ENCODE measurements around the gene VAV3.

The VAV3 gene

GRCh38 chr1:107575226-107575625, 389.8 kb downstream of the VAV3 start:
- DNase-seq (ENCODE audit: low spot score): no peak

- no peak for DNase-seq (ENCODE audit: low spot score)
Observed at GRCh38 chr1:107574044-107574443, 390.9 kb downstream of the VAV3 start.

- DNase-seq (ENCODE audit: low spot score): no peak
Observed at GRCh38 chr1:107572674-107573211, 392.2 kb downstream of the VAV3 start.

GRCh38 chr1:107570768-107571167, 394.2 kb downstream of the VAV3 start:
- DNase-seq (ENCODE audit: low spot score): no peak

- DNase-seq (ENCODE audit: low spot score): no peak
Observed at GRCh38 chr1:107563441-107563840, 401.5 kb downstream of the VAV3 start.

- no peak for DNase-seq (ENCODE audit: low spot score)
Observed at GRCh38 chr1:107559881-107560280, 405.1 kb downstream of the VAV3 start.

GRCh38 chr1:107557095-107557494, 407.9 kb downstream of the VAV3 start:
- no peak for DNase-seq (ENCODE audit: low spot score)

GRCh38 chr1:107555578-107555977, 409.4 kb downstream of the VAV3 start:
- DNase-seq (ENCODE audit: low spot score): no peak

GRCh38 chr1:107552781-107553180, 412.2 kb downstream of the VAV3 start:
- no peak for DNase-seq (ENCODE audit: low spot score)

GRCh38 chr1:107551456-107551855, 413.5 kb downstream of the VAV3 start:
- no peak for DNase-seq (ENCODE audit: low spot score)

- DNase-seq (ENCODE audit: low spot score): no peak
Observed at GRCh38 chr1:107550358-107550757, 414.6 kb downstream of the VAV3 start.

GRCh38 chr1:107549152-107549810, 415.7 kb downstream of the VAV3 start:
- DNase-seq (ENCODE audit: low spot score): no peak

GRCh38 chr1:107548276-107548675, 416.7 kb downstream of the VAV3 start:
- DNase-seq (ENCODE audit: low spot score): no peak

GRCh38 chr1:107547363-107548155, 417.4 kb downstream of the VAV3 start:
- no peak for DNase-seq (ENCODE audit: low spot score)

GRCh38 chr1:107546576-107546975, 418.4 kb downstream of the VAV3 start:
- DNase-seq (ENCODE audit: low spot score): no peak

GRCh38 chr1:107545879-107546278, 419.1 kb downstream of the VAV3 start:
- DNase-seq (ENCODE audit: low spot score): no peak

- DNase-seq (ENCODE audit: low spot score): no peak
Observed at GRCh38 chr1:107545056-107545577, 419.9 kb downstream of the VAV3 start.

- DNase-seq (ENCODE audit: low spot score): no peak
Observed at GRCh38 chr1:107544285-107544684, 420.7 kb downstream of the VAV3 start.

GRCh38 chr1:107541412-107541811, 423.6 kb downstream of the VAV3 start:
- DNase-seq (ENCODE audit: low spot score): no peak

GRCh38 chr1:107538502-107538901, 426.5 kb downstream of the VAV3 start:
- no peak for DNase-seq (ENCODE audit: low spot score)

GRCh38 chr1:107536266-107536665, 428.7 kb downstream of the VAV3 start:
- DNase-seq (ENCODE audit: low spot score): no peak

- DNase-seq (ENCODE audit: low spot score): no peak
Observed at GRCh38 chr1:107535091-107535490, 429.9 kb downstream of the VAV3 start.

- no peak for DNase-seq (ENCODE audit: low spot score)
Observed at GRCh38 chr1:107534632-107535031, 430.3 kb downstream of the VAV3 start.

All from ecto neural progenitor cell (in vitro differentiated cells).